ENCODE results near the gene EIPR1. TPM values are rescaled to one million over a fixed set of nuclear protein-coding genes. Genes with fewer than 3 reads are reported as not detected.
A peak's percentile ranks its signal among the peaks of the same experiment; 100 is the strongest.

EIPR1 gene
- total RNA-seq, 1 donor from 2014 or later = 52.9 TPM

DNA sequence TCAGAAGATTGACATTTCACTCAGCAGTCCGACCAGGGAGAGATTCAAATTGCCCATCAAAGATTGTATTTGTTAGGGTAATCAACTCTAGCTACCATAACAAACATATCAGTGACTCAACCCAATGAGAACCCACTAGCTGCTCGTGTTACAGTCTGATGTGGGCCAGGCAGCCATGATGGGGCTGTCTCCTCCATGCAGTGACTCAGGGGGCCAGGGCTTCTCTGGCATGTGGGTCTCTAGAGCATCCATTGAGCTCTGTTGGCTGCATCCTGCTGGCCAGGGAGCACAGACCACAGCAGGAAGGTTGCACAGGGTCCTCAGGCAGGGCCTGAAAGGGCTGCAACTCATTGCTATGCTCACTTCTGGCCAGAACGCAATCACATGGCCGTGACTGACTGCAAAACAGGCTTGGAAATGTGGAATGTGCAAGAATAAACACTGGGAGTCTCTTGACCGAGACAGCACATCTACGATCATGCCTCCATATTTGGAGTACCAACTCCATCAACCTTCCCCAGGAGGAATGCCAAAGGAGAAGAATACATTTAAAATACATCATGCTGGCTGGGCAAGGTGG lies 216.8 kb downstream of the EIPR1 start:
- DNase-seq (ENCODE audit: low read depth) = no peak

DNA sequence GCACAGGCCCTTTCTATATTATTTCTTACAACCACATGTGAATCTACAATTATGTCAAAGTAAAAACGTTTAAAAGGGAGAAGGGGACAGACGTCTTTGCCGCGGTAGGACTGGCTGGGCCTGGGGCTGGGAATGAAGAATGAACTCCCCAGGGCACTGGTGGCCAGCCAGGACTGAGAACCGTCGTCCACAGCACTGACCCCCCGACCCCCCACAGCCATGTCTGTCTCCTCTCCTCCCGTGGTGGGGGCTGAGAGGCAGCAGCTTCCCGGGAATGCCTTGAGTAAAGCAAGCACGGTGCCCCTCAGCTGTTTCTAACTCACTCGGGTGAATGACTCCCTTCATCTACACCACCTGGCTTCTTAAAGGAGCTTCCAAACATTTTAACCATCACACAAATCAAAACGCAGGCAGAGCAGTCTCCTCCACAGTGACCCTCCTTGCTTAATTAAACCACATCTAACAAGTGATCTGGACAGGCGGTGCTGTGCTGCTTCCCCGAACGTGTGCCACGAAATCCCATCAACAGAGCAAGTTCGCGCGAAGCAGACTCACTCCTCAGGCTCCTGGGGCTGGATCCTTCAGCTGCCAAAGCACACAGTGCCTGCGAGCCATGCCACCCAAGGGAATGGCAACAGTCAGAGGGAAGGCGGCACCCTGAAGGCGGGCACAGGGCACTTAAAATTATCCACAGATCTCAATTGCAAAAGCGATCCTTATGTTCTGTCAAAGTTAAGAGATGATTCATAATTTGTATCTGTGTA lies 217.7 kb downstream of the EIPR1 start:
- DNase-seq (ENCODE audit: low read depth) = no peak

DNA sequence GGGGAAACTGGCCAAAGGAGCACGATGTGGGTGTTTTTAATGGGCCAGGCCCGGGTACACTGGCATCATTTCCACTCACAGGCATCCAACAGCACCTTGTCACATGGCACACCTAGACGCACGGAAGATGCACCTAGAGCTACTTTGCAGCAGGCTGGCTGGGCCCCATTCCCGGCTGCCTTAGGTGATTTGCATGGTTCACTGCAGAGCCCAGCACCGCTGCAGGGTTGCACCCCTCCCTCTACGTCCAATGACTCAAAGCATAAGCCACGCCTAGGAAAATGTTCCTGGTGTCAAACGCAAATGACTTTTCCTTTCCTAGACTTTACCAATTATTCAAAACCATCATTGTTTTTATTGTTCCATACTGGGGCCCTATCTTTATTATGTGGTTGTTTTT lies 222.9 kb downstream of the EIPR1 start:
- DNase-seq (ENCODE audit: low read depth) = no peak

GRCh38 chr2:3154146-3154545 lies 223.5 kb downstream of the EIPR1 start:
- DNase-seq (ENCODE audit: low read depth) = no peak

- peak; percentile 95 for DNase-seq (ENCODE audit: low read depth)
Measured at GRCh38 chr2:3151153-3151918, 226.3 kb downstream of the EIPR1 start.

GRCh38 chr2:3149441-3150217 lies 228.0 kb downstream of the EIPR1 start:
- DNase-seq (ENCODE audit: low read depth) = no peak

DNA sequence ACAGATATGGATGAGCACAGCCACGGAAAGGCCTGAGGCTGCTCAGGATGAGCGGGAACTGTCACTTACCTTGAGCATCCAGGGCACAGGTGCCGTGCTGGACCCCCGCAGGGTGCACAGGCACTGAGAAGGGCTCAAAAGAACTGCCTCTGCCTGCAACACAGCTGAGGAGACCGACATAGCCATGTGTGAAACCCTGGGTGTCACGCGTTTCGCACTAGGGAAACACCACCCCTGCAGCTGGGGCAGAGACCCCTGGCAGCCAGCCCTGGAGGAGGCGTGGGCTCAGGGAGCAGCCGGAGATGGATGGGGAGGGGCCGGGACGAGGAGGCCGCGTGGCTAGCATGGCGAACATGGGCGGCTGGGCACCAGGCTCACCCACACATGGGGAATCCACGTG lies 228.9 kb downstream of the EIPR1 start:
- no peak for DNase-seq (ENCODE audit: low read depth)

GRCh38 chr2:3147651-3148530 lies 229.7 kb downstream of the EIPR1 start:
- peak; percentile 78 for DNase-seq (ENCODE audit: low read depth)

DNA sequence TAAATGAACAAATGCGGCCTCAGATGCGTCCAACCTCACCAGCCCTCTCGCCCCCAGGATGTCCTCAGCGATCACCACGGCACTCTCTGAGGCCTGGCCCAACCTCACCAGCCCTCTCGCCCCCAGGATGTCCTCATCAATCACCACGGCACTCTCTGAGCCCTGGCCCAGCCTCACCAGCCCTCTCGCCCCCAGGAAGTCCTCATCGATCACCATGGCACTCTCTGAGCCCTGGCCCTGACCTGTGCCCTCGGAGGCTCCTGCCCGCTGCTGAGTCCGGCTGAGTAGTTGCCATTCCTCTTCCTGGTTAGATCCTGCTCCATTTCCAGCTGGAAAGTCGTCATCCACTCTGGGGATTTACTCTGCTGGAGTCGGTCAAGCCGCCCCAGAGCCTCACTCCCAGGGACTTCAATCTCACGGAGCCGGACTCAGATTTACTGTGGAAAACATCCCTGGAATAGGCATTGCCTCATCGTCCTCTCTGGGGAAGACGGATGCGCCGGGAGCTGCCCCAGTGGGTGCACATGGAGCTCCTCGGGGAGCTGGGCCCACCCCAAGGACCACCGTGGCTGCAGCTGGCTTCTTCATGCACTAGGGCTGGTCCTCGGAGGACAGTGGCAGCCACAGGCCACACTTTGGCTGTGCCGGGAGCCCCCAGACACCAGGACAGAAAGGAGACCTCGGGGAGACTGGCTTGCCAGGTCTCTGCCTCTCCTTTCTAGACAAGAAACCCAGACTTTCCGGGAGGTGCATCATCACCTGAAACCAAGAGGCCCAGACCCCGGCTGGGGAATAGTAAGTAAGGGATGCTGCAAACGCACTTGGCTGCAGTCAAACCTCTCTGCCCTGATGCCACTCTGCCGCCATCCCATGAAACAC lies 230.6 kb downstream of the EIPR1 start:
- no peak for DNase-seq (ENCODE audit: low read depth)

- peak; percentile 75 for DNase-seq (ENCODE audit: low read depth)
Measured at GRCh38 chr2:3146175-3146574, 231.4 kb downstream of the EIPR1 start.

- DNase-seq (ENCODE audit: low read depth) = no peak
Measured at GRCh38 chr2:3145471-3146021, 232.1 kb downstream of the EIPR1 start.

DNA sequence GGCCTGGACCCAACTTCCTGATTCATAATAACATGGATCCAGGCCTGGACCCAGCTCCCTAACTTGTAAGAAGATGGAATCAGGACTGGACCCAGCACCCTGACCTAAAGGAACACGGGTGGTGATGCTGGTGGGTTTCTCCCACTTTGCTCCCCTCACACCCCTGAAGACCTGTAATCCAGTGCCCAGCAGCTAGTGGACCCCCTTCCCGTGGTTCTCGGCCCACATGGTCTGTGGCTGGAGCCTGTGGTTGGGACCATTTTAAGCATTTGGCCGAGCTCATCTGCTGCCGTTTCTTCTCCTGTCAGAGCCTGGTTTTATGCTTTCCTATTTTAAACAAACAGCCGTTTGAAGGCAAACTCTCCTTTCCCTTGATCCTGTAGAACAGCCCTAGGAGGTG lies 232.8 kb downstream of the EIPR1 start:
- peak; percentile 47 for DNase-seq (ENCODE audit: low read depth)

GRCh38 chr2:3143602-3144001 lies 234.0 kb downstream of the EIPR1 start:
- DNase-seq (ENCODE audit: low read depth) = no peak

DNA sequence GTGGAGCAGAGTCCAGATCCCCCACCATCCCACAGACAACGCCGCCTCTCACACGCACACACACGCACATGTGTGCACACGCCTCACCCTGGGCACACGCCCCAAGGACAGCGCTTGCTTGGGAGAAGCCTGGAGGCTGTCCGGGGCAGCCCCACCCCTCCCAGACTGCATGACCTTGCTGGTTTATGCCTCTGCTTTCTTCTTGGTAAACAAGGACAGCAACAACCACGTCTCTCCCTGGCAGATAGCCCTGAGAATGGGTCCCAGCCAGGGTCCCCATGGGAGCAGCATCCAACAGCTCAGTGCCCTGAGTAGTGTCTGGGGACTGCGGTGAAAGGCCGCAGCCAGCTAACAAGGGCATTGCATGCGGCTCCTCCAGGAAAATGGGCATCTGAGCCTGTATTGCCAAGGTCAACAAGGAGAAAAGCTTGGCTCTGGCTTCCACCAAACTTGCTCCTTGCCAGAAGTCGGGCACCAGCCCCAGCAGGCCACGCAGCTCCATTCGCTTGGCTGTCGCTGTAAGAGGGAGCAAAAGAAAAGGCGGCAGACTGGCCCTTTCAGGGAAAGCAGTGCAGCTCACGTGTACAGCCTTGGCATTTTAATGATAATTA lies 234.6 kb downstream of the EIPR1 start:
- DNase-seq (ENCODE audit: low read depth) = no peak

- DNase-seq (ENCODE audit: low read depth) = no peak
Measured at GRCh38 chr2:3142210-3142609, 235.4 kb downstream of the EIPR1 start.

DNA sequence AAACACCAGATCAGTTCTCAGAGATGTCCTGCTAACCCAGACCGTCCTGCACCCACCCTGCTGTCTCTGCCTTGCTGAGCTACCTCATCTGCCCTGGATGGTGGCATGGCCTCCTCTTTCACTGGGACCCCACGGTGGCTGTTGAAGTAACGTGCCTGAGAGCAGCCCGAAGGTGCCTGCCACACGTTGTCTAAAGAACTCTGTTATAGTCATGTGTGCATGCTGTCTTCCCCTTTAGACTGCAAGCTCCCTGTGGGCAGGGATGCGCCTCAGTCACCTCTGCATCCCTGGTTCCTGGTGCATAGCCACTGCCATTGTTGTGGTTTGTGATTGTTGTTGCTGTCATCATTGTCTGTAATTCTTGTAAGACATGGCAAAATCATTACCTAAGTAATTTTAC lies 235.9 kb downstream of the EIPR1 start:
- no peak for DNase-seq (ENCODE audit: low read depth)

DNA sequence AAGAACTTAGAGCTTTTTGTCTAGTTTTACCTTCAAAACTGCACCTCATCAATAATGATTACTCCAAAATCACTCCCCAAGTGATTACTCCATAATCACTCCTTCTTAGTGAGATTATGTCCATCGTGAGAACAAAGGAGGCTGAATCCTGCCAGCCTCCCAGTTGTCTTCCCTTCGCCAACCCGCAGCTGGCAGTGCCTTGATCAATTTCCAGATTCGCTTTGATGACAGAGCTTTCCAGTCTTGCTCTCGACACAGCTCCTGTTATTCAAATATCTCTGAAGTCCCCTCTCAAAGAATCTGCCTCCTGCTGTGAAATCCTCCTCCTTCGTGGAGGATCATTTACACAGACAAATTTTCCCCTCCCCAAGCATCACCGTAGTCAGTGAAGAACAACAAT lies 237.7 kb downstream of the EIPR1 start:
- DNase-seq (ENCODE audit: low read depth) = peak; percentile 25

All from myocyte (in vitro differentiated cells).